ACC112 (cell line): ENCODE data around the gene TNFRSF21.

Experiments
- H2AFZ ChIP-seq: fragments of 200-600 bp; sonication (generic); one replicate; pipeline ENCODE4 v1.6.0; 2017; ENCODE audit warnings: antibody characterized with exemption, low read length; ENCODE audit not compliant: unreplicated experiment
- H3K27ac ChIP-seq: fragments of 200-600 bp; sonication (generic); 2 replicates; pipeline ENCODE4 v1.5.1; 2014; ENCODE audit warnings: low read depth, mild to moderate bottlenecking, antibody characterized with exemption, low read length, moderate library complexity
- H3K27me3 ChIP-seq: fragments of 200-600 bp; sonication (generic); 2 replicates; pipeline ENCODE4 v1.6.1; 2014; ENCODE audit warnings: mild to moderate bottlenecking, antibody characterized with exemption, low read length, moderate library complexity, mixed read lengths; ENCODE audit not compliant: insufficient read depth
- H3K36me3 ChIP-seq: fragments of 200-600 bp; sonication (generic); 2 replicates; pipeline ENCODE4 v1.6.1; 2016; ENCODE audit warnings: mild to moderate bottlenecking, antibody characterized with exemption, low read length, moderate library complexity, mixed read lengths; ENCODE audit not compliant: insufficient read depth
- H3K4me1 ChIP-seq: fragments of 200-600 bp; sonication (generic); one replicate; pipeline ENCODE4 v1.6.1; 2016; ENCODE audit warnings: low read length, mixed read lengths; ENCODE audit not compliant: insufficient read depth, unreplicated experiment, control insufficient read depth
- H3K4me3 ChIP-seq: fragments of 200-600 bp; sonication (generic); 2 replicates; pipeline ENCODE4 v1.5.1; 2014; ENCODE audit warnings: mild to moderate bottlenecking, low read depth, low read length
- H3K79me2 ChIP-seq: fragments of 200-600 bp; sonication (generic); one replicate; pipeline ENCODE4 v1.6.0; 2016; ENCODE audit warnings: low read length; ENCODE audit not compliant: control insufficient read depth, unreplicated experiment, insufficient read depth

Gene TNFRSF21

DNA sequence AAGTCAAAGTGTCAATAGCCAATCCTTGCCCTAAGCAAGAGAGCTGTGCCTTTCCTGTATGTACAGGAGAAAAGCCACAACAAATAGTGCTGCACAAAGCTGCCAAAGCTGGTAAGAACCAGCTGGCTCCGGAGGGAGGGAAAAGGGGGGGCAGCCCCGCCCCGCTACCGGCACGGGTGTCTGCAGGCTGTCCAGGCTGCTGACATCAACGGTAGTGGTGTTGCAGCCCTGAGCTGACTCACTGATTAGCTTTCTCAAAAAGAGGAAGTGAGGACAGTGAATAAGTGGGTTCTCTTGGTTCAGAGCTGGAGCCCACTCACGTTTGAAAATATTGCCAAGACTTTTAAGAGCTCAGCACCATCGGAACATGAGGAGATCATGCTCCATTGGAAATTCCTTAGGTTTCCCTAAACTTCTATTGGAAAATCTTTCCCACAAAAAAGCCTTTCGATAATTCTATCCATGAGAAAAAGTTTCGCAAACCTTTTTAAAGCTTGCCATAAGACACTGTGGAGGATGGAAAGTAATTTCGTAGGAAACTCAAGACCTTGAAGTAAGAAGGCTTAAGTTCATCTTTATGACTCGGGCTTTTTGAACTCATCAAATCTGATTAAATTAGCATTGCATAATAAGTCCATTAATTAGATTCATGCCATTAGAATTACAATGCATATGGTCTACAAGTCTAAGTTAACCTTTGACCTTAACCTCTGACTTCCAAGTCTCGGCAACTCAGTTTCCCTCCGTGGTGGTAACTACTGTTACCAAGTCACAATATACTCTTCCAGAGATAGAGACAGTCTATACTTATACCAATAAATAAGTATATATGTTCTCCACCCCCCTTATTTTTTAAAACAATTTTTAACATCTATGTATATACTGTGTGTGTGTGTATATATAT lies 67.0 kb downstream of the TNFRSF21 start:
- no peaks in the 10 kb centered on the region for H3K27me3 ChIP-seq
- H2AFZ ChIP-seq = peak overlapping the region; percentile 56
- peak overlapping the region; percentile 23; the same call in 1 of the 2 replicates for H3K4me3 ChIP-seq
- peaks cover 22% of the 10 kb centered on the region for H3K4me1 ChIP-seq
- H3K27ac ChIP-seq = peak overlapping the region; percentile 79
- H3K79me2 ChIP-seq = no peaks in the 10 kb centered on the region
- H3K36me3 ChIP-seq = no peaks in the 10 kb centered on the region

- Histone ChIP-seq H3K36me3 (no peaks in the 10 kb centered on the region), H2AFZ (peak overlapping the region; percentile 37), H3K4me1 (peaks cover 16% of the 10 kb centered on the region), H3K79me2 (no peaks in the 10 kb centered on the region), H3K27me3 (no peaks in the 10 kb centered on the region), H3K27ac (peak overlapping the region; percentile 79), H3K4me3 (no peak overlapping the region)
These were observed 67.8 kb downstream of the TNFRSF21 start for GRCh38 chr6:47241742-47242482.

DNA sequence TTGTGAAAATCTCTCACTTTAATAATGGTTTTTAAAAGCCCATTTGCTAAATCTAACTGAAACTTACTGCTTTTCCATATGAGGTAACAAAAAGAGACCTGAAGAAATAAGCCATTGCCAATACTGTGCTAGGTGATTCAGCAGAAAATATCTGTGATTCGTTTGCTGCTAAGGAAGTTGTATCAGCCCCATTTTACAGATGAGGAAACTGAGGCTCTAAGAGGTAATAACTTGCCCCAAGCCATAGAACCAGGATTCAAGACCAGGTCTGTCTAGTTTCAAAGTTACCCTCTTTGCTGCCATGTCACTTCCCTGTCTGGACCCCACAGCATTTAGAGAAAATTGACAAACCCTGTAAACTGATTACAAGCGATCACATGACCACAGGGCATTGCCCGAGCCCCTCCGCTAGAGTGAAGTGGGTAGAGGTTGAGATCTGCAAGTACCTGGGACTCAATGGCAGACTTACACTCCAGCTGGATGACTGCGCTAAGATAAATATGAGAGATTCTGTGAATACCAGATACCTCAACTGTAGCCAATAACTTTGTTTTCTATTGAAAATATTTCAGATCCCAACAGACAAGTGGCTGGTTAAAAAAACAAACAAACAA lies 69.3 kb downstream of the TNFRSF21 start:
- Histone ChIP-seq H3K36me3 (no peaks in the 10 kb centered on the region), H3K4me3 (no peak overlapping the region), H3K79me2 (no peaks in the 10 kb centered on the region), H3K27me3 (no peaks in the 10 kb centered on the region), H2AFZ (no peak overlapping the region), H3K27ac (no peak overlapping the region), H3K4me1 (peaks cover 12% of the 10 kb centered on the region)

- no peaks in the 10 kb centered on the region for H3K27me3 ChIP-seq
- H3K36me3 ChIP-seq = no peaks in the 10 kb centered on the region
- no peak overlapping the region for H3K4me3 ChIP-seq
- H3K4me1 ChIP-seq = peaks cover 12% of the 10 kb centered on the region
- no peaks in the 10 kb centered on the region for H3K79me2 ChIP-seq
- H3K27ac ChIP-seq = no peak overlapping the region
- H2AFZ ChIP-seq = no peak overlapping the region
These were observed 70.2 kb downstream of the TNFRSF21 start for GRCh38 chr6:47239546-47239945.

DNA sequence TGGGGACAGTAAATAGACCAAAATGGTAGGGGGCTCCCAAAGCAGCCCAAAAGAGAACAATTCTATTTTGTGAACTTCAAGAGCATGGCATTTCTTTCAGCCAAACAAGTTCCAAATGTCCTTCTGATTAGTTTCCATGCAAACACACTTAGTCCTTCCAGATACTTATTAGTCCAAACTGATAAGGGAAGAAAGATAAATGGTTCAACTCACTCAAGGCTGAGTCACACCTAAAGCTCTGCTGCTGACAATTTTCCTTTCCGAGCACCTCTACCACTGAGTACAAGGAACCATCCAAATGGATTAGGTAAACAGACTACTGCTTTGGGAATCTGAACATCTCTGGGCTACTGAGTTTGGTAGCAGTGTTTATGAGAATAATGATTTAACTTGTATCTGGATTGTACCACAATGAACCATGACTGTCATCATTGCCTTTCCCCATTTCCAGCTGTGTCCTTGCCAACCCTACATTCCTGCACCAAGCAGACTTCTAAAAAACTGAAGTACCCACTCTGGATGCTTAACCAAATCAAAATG lies 71.2 kb downstream of the TNFRSF21 start:
- H3K36me3 ChIP-seq = no peaks in the 10 kb centered on the region
- no peak overlapping the region for H3K4me3 ChIP-seq
- H3K27me3 ChIP-seq = no peaks in the 10 kb centered on the region
- peaks cover 12% of the 10 kb centered on the region for H3K4me1 ChIP-seq
- no peaks in the 10 kb centered on the region for H3K79me2 ChIP-seq
- H3K27ac ChIP-seq = no peak overlapping the region
- H2AFZ ChIP-seq = no peak overlapping the region

GRCh38 chr6:47237196-47237595 lies 72.5 kb downstream of the TNFRSF21 start:
- H3K27ac ChIP-seq = no peak overlapping the region
- peaks cover 5% of the 10 kb centered on the region for H3K4me1 ChIP-seq
- H3K4me3 ChIP-seq = no peak overlapping the region
- no peaks in the 10 kb centered on the region for H3K79me2 ChIP-seq
- no peaks in the 10 kb centered on the region for H3K36me3 ChIP-seq
- no peaks in the 10 kb centered on the region for H3K27me3 ChIP-seq
- H2AFZ ChIP-seq = no peak overlapping the region

DNA sequence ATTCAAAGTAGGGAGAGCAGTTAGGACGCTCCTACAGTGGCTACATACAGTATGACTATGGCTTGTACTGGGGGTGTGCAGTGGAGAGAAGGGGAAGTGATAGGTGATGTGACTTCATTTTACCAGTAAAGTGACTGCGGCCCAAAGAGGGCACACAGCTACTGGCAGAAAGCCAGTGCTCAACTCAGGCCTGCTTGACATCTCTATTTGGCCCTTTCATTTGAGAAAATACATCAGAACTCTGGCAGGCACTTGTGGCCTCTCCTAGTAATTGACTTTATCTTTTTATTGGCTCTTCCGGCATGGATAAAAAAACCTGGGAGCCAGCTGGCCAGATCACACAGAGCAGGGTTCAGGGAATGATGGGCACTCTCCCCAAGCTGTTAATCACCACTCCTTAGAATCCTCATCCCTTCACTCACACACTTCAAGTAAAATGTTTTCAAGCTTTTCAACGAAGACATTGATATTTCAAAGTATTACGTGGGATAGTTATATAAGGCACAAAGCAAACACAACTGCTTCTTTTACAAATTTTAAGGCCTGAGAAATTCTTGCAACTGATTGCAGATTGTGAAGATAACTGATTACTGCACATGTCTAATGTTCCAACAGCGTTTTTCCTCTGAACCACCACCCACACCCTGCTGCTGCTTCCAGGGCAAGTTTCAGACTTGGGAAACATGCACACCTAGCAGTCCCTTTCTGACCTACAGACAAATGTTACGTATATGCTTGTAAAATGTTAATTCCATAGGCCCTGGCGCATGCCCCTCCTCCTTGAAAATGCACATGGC lies 73.5 kb downstream of the TNFRSF21 start:
- no peak overlapping the region for H2AFZ ChIP-seq
- H3K27ac ChIP-seq = no peak overlapping the region
- H3K36me3 ChIP-seq = no peaks in the 10 kb centered on the region
- no peak overlapping the region for H3K4me3 ChIP-seq
- H3K4me1 ChIP-seq = no peaks in the 10 kb centered on the region
- H3K79me2 ChIP-seq = no peaks in the 10 kb centered on the region
- H3K27me3 ChIP-seq = no peaks in the 10 kb centered on the region

- Histone ChIP-seq H3K36me3 (peaks cover under 1% of the 10 kb centered on the region; the same call in 1 of the 2 replicates), H3K27me3 (no peaks in the 10 kb centered on the region), H3K4me3 (no peak overlapping the region), H2AFZ (no peak overlapping the region), H3K4me1 (no peaks in the 10 kb centered on the region), H3K79me2 (no peaks in the 10 kb centered on the region), H3K27ac (no peak overlapping the region)
These were observed 74.3 kb downstream of the TNFRSF21 start for GRCh38 chr6:47235421-47235820.

GRCh38 chr6:47234266-47234933 lies 75.3 kb downstream of the TNFRSF21 start:
- Histone ChIP-seq H3K36me3 (peaks cover 4% of the 10 kb centered on the region), H3K27me3 (no peaks in the 10 kb centered on the region), H3K4me3 (no peak overlapping the region), H3K27ac (no peak overlapping the region), H3K79me2 (no peaks in the 10 kb centered on the region), H2AFZ (no peak overlapping the region), H3K4me1 (no peaks in the 10 kb centered on the region)
